GM19372 (cell line): ENCODE data around the gene KDM5C.

Source experiments
- ATAC-seq: cut with Tn5 transposase; IDR thresholded peaks from one replicate; pipeline ENCODE4 v1.9.1; 2021; ENCODE audit warnings: mild to moderate bottlenecking, low read depth, moderate library complexity; ENCODE audit not compliant: unreplicated experiment

Gene KDM5C

GRCh38 chrX:53253293-53254020, 28.4 kb upstream of the KDM5C start:
- ATAC-seq: no peak

- ATAC-seq: no peak
Measured at GRCh38 chrX:53251307-53251706, 26.3 kb upstream of the KDM5C start.

- ATAC-seq: no peak
Measured at GRCh38 chrX:53250556-53250955, 25.5 kb upstream of the KDM5C start.

GRCh38 chrX:53249408-53250042, 24.5 kb upstream of the KDM5C start:
- ATAC-seq: no peak

GRCh38 chrX:53247928-53248327, 22.9 kb upstream of the KDM5C start:
- no peak for ATAC-seq

GRCh38 chrX:53246231-53246630, 21.2 kb upstream of the KDM5C start:
- ATAC-seq: no peak

GRCh38 chrX:53244610-53245009, 19.6 kb upstream of the KDM5C start:
- ATAC-seq: no peak

- no peak for ATAC-seq
Measured at GRCh38 chrX:53242310-53242709, 17.3 kb upstream of the KDM5C start.

- ATAC-seq: no peak
Measured at GRCh38 chrX:53241558-53241957, 16.6 kb upstream of the KDM5C start.

GRCh38 chrX:53239474-53239873, 14.5 kb upstream of the KDM5C start:
- no peak for ATAC-seq

- no peak for ATAC-seq
Measured at GRCh38 chrX:53237056-53237455, 12.0 kb upstream of the KDM5C start.

- no peak for ATAC-seq
Measured at GRCh38 chrX:53236025-53236679, 11.1 kb upstream of the KDM5C start.

- no peak for ATAC-seq
Measured at GRCh38 chrX:53235566-53235965, 10.6 kb upstream of the KDM5C start.

- ATAC-seq: no peak
Measured at GRCh38 chrX:53234484-53234883, 9.5 kb upstream of the KDM5C start.

- no peak for ATAC-seq
Measured at GRCh38 chrX:53233536-53233935, 8.5 kb upstream of the KDM5C start.

- ATAC-seq: no peak
Measured at GRCh38 chrX:53230116-53230515, 5.1 kb upstream of the KDM5C start.

GRCh38 chrX:53227224-53227765, 2.3 kb upstream of the KDM5C start:
- ATAC-seq: no peak

GRCh38 chrX:53223955-53224859, 800 bp downstream of the KDM5C start:
- no peak for ATAC-seq

GRCh38 chrX:53223068-53223693, 1.8 kb downstream of the KDM5C start:
- no peak for ATAC-seq

GRCh38 chrX:53211391-53211978, 13.5 kb downstream of the KDM5C start:
- ATAC-seq: no peak
